Spleen (tissue), 11 donors: ENCODE data around the gene OPRD1. TPM values are rescaled to one million over a fixed set of nuclear protein-coding genes. Genes with fewer than 3 reads are reported as not detected.

Experiments
- DNase-seq: peaks from one replicate; pipeline ENCODE4 v3.0.0-alpha.2; 2020
- H3K27ac ChIP-seq, 8 donors: fragments of 200-600 bp; sonication (generic) in 7 of 8; 1 replicate in 4 of 8; 2 replicates in 4 of 8; pipeline versions ENCODE4 v1.5.0 to v1.8.0; 2016 to 2021; ENCODE audit warnings: inconsistent platforms in 4 of 8, mild to moderate bottlenecking in 4 of 8, moderate library complexity in 1 of 8
- H3K27me3 ChIP-seq, 7 donors: fragments of 200-600 bp; sonication (generic) in 6 of 7; replicated peaks in 1 of 7; 1 replicate in 4 of 7; 2 replicates in 3 of 7; pipeline versions ENCODE4 v1.5.0 to v1.8.0; 2016 to 2021; ENCODE audit warnings: inconsistent platforms in 3 of 7, mild to moderate bottlenecking in 1 of 7
- H3K36me3 ChIP-seq, 6 donors: fragments of 200-600 bp; sonication (generic) in 5 of 6; 1 replicate in 4 of 6; 2 replicates in 2 of 6; pipeline versions ENCODE4 v1.5.0 to v1.8.0; 2016 to 2021; ENCODE audit warnings: inconsistent platforms in 2 of 6
- H3K4me1 ChIP-seq, 6 donors: fragments of 200-600 bp; sonication (generic) in 5 of 6; 1 replicate in 3 of 6; 2 replicates in 3 of 6; pipeline versions ENCODE4 v1.5.0 to v1.8.0; 2016 to 2021; ENCODE audit warnings: inconsistent platforms in 3 of 6
- H3K4me3 ChIP-seq, 8 donors: fragments of 200-600 bp; sonication (generic) in 7 of 8; 1 replicate in 4 of 8; 2 replicates in 4 of 8; pipeline versions ENCODE4 v1.5.0 to v1.8.0; 2016 to 2021; ENCODE audit warnings: inconsistent platforms in 4 of 8, mild to moderate bottlenecking in 4 of 8, moderate library complexity in 2 of 8
- H3K9me3 ChIP-seq, 8 donors: fragments of 200-600 bp; sonication (generic) in 7 of 8; 1 replicate in 4 of 8; 2 replicates in 4 of 8; pipeline versions ENCODE4 v1.5.0 to v1.8.0; 2016 to 2021; ENCODE audit warnings: inconsistent platforms in 4 of 8
- POLR2A ChIP-seq, 3 donors: fragments of 450-650 bp; IDR thresholded peaks; one replicate each; pipeline ENCODE4 v1.5.1; 2017; ENCODE audit warnings: antibody characterized with exemption in 3 of 3, mild to moderate bottlenecking in 1 of 3
- POLR2AphosphoS5 ChIP-seq, 3 donors: sonication (generic); formaldehyde crosslinking; IDR thresholded peaks; one replicate each; pipeline ENCODE4 v1.5.1; 2017; ENCODE audit warnings: antibody characterized with exemption in 3 of 3
- WGBS, 5 donors: extraction: QIAGEN DNeasy Blood & Tissue Kit in 3 of 5; methylation state at CpG; one replicate each; pipeline versions ENCODE4 v1.1.5 to v1.1.7; 2013 to 2018; 5-methylcytosine and 5-hydroxymethylcytosine counted together
- intact Hi-C: fragments of 100-400 bp; cut with DNase I; formaldehyde crosslinking; loops from one replicate; pipeline ENCODE4 v1.15.0; 2023; ENCODE audit warnings: low total_unique reads
- polyA plus RNA-seq, 3 donors: library from polyadenylated mRNA; stranded (reverse); fragments of 200-250 nt; gene quantifications; one replicate each; pipeline ENCODE4 v1.2.1, GENCODE V29; 2013
- total RNA-seq, 7 donors: library from RNA; depleted of rRNA in 3 of 7; stranded (reverse); fragments of >200 nt in 3 of 7; fragmentation: NEBNext Ultra II Directional in 4 of 7; extraction: Animal tissue kit (Norgen Biotek cat#: 25700) in 4 of 7; gene quantifications; one replicate each; pipeline versions ENCODE4 v1.1.0 to v1.2.1, GENCODE V29; 2016 to 2021
- TF ChIP-seq, protein P1 (sequence below), 11 experiments: fragments of 200-600 bp in 7 of 11; fragments of 450-650 bp in 4 of 11; sonication (generic) in 4 of 11; IDR thresholded peaks in 8 of 11; conservative IDR thresholded peaks in 3 of 11; 1 replicate in 7 of 11; 2 replicates in 4 of 11; pipeline versions ENCODE4 v1.4.0 to v1.8.0; 2016 to 2021; ENCODE audit warnings: antibody characterized with exemption in 11 of 11, inconsistent platforms in 4 of 11, mild to moderate bottlenecking in 1 of 11
- donor health status: healthy with polysubstance abuse.
- donor health status: DM: no; HTN: no; CAD: no; lungs with moderate emphysema.
- donor health status: DM: no; HTN: no; CAD: no.
- donor health status: Bipolar disorder and iron deficiency.
- donor health status: healthy.
- donor health status: DM: no; HTN: no; CAD: no.
- donor health status: DM: yes; HTN: yes; CAD: no.

Gene OPRD1
- total and polyA plus RNA-seq, 10 donors, result not detected

GRCh38 chr1:28878796-28879195, 66.8 kb downstream of the OPRD1 start:
- no peaks in the 10 kb centered on the region for H3K36me3 ChIP-seq
- H3K4me1 ChIP-seq, result peaks cover 0 to 23% (median 12%) of the 10 kb centered on the region in 6 donors
- intact Hi-C loops, result loop anchor here (5.0 to 10.0 kb wide), 2 partner anchors 91 to 364 kb away; no protein-coding TSS in a partner anchor
- H3K27me3 ChIP-seq, result no peaks in the 10 kb centered on the region
- DNase-seq, result no peak
- TF ChIP-seq POLR2A (IDR thresholded peaks at IDR 0.05) (no peak), POLR2AphosphoS5 (IDR thresholded peaks at IDR 0.05) (no peak)
- TF ChIP-seq, protein P1, sequence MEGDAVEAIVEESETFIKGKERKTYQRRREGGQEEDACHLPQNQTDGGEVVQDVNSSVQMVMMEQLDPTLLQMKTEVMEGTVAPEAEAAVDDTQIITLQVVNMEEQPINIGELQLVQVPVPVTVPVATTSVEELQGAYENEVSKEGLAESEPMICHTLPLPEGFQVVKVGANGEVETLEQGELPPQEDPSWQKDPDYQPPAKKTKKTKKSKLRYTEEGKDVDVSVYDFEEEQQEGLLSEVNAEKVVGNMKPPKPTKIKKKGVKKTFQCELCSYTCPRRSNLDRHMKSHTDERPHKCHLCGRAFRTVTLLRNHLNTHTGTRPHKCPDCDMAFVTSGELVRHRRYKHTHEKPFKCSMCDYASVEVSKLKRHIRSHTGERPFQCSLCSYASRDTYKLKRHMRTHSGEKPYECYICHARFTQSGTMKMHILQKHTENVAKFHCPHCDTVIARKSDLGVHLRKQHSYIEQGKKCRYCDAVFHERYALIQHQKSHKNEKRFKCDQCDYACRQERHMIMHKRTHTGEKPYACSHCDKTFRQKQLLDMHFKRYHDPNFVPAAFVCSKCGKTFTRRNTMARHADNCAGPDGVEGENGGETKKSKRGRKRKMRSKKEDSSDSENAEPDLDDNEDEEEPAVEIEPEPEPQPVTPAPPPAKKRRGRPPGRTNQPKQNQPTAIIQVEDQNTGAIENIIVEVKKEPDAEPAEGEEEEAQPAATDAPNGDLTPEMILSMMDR (IDR thresholded peaks at IDR 0.05 in 8 of 11, conservative IDR thresholded peaks at IDR 0.05 in 3 of 11), result no peak
- WGBS, 5 donors, result 85 to 92% (median 91%) methylated on average over 4 of the region's 4 CpGs
- H3K9me3 ChIP-seq, result no peaks in the 10 kb centered on the region
- H3K27ac ChIP-seq, result no peak overlapping the region
- H3K4me3 ChIP-seq, result no peak overlapping the region

- Histone ChIP-seq H3K4me3 (no peak overlapping the region), H3K4me1 (peaks cover 17 to 53% (median 38%) of the 10 kb centered on the region in 6 donors), H3K27me3 (no peaks in the 10 kb centered on the region), H3K27ac (no peak overlapping the region), H3K36me3 (no peaks in the 10 kb centered on the region), H3K9me3 (no peaks in the 10 kb centered on the region)
- TF ChIP-seq, protein P1 (IDR thresholded peaks at IDR 0.05 in 8 of 11, conservative IDR thresholded peaks at IDR 0.05 in 3 of 11), result peak; percentile 82 to 97 (median 91)
- TF ChIP-seq POLR2AphosphoS5 (IDR thresholded peaks at IDR 0.05) (peak in 2 of 3 donors; percentile 59 to 60), POLR2A (IDR thresholded peaks at IDR 0.05) (no peak)
- DNase-seq, result peak; percentile 92
- WGBS, 5 donors, result 34 to 44% (median 40%) methylated on average over 13 of the region's 13 CpGs
- intact Hi-C loops, result loop anchor here (2.0 kb wide), 2 partner anchors 153 to 321 kb away; no protein-coding TSS in a partner anchor
Measured at GRCh38 chr1:28882009-28882628, 70.1 kb downstream of the OPRD1 start.

GRCh38 chr1:28883242-28883616, 71.3 kb downstream of the OPRD1 start:
- peaks cover 18 to 57% (median 43%) of the 10 kb centered on the region in 6 donors for H3K4me1 ChIP-seq

GRCh38 chr1:28885472-28885877, 73.5 kb downstream of the OPRD1 start:
- Histone ChIP-seq H3K4me1 (peaks cover 18 to 77% (median 56%) of the 10 kb centered on the region in 6 donors), H3K27ac (peak overlapping the region in 6 of 8 donors; percentile 2 to 93 (median 87)), H3K4me3 (no peak overlapping the region), H3K27me3 (no peaks in the 10 kb centered on the region), H3K36me3 (no peaks in the 10 kb centered on the region), H3K9me3 (no peaks in the 10 kb centered on the region)
- TF ChIP-seq, protein P1 (IDR thresholded peaks at IDR 0.05 in 8 of 11, conservative IDR thresholded peaks at IDR 0.05 in 3 of 11), result no peak
- TF ChIP-seq POLR2A (IDR thresholded peaks at IDR 0.05) (no peak), POLR2AphosphoS5 (IDR thresholded peaks at IDR 0.05) (no peak)
- 70 to 86% (median 80%) methylated on average over 7 of the region's 7 CpGs for WGBS, 5 donors
- no peak for DNase-seq
- intact Hi-C loops, result no loop called here

More at GRCh38 chr1:28883242-28883616, 71.3 kb downstream of the OPRD1 start:
- H3K9me3 ChIP-seq, result no peaks in the 10 kb centered on the region
- intact Hi-C loops, result loop anchor here (2.0 kb wide), 2 partner anchors 152 to 320 kb away; no protein-coding TSS in a partner anchor
- TF ChIP-seq, protein P1 (IDR thresholded peaks at IDR 0.05 in 8 of 11, conservative IDR thresholded peaks at IDR 0.05 in 3 of 11), result no peak
- TF ChIP-seq POLR2AphosphoS5 (IDR thresholded peaks at IDR 0.05), result no peak
- TF ChIP-seq POLR2A (IDR thresholded peaks at IDR 0.05), result no peak
- WGBS, 5 donors, result 82 to 96% (median 94%) methylated on average over 1 of the region's 1 CpG
- no peaks in the 10 kb centered on the region for H3K36me3 ChIP-seq
- no peak overlapping the region for H3K4me3 ChIP-seq
- no peaks in the 10 kb centered on the region for H3K27me3 ChIP-seq
- peak overlapping the region in 1 of 8 donors; percentile 92 for H3K27ac ChIP-seq
- no peak for DNase-seq
